IPS-15b (cell line): Measurements from ENCODE around the gene LGALS3BP.
A peak's percentile ranks its signal among the peaks of the same experiment; 100 is the strongest.

Experiments used
- H3K27me3 ChIP-seq: one replicate; pipeline ENCODE4 v1.6.1; 2013; ENCODE audit warnings: low read length; ENCODE audit not compliant: control insufficient read depth, insufficient read depth
- H3K36me3 ChIP-seq: one replicate; pipeline ENCODE4 v1.6.1; 2013; ENCODE audit warnings: low read length; ENCODE audit not compliant: control insufficient read depth, insufficient read depth
- H3K4me1 ChIP-seq: one replicate; pipeline ENCODE4 v1.6.1; 2013; ENCODE audit warnings: mild to moderate bottlenecking, low read length; ENCODE audit not compliant: control insufficient read depth, insufficient read depth
- H3K4me3 ChIP-seq: one replicate; pipeline ENCODE4 v1.5.1; 2013; ENCODE audit warnings: low read depth, low read length
- H3K9ac ChIP-seq: one replicate; pipeline ENCODE4 v1.6.1; 2013; ENCODE audit warnings: low read depth, mild to moderate bottlenecking, low read length
- H3K9me3 ChIP-seq: one replicate; pipeline ENCODE4 v1.6.1; 2013; ENCODE audit warnings: mild to moderate bottlenecking, low read length; ENCODE audit not compliant: control insufficient read depth, insufficient read depth

The LGALS3BP gene

DNA sequence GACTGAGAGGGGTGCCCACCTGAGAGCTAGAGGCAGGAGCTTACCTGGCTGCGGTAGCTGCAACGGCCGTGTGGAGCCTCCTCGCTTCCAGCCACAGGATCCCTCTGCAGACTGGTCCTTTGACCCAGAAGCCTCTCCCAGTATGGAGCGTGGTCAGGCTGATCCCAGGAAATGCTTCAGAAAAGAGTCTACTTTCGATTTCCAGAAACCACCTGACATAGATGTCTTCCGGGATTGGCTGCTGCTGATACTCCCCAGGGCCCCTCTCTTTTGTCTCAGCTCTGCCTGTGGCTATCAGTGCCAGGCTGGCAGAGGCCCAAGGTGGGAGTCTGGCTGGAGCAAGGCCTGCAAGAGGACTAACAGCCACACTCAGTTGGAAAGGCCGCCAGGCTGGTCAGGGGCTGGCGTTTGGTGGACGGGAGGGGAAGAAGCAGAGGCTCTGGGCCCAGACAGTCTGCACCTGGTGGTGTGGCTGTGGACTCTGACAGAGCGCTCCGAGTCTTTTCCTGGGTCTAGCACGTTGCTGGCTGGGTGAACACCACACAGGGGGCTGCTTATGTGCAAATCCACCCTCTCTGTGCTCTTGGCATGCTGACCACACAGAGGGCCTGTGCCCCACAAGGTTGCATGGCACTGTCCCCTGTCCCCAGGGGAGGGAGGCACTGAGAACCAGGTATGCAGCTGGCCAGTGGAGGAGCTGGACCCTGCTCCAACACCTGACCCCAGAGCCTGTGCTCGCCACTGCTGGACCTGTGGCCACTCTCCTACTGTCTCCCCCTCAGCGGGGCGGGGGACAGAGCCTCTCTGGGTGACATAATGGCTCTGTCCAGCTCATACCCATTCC, at the start of gene LGALS3BP:
Gene LGALS3BP, minus strand, starts transcription at position 144 of the 844 bp plus-strand sequence. CDS start 2,732 bp downstream, outside the sequence.
- no peaks in the 10 kb centered on the region for H3K4me1 ChIP-seq
- no peak within 1 kb of the TSS for H3K9ac ChIP-seq
- no peaks in the 10 kb centered on the region for H3K27me3 ChIP-seq
- H3K4me3 ChIP-seq: no peak within 1 kb of the TSS
- H3K9me3 ChIP-seq: no peaks in the 10 kb centered on the region
- no peaks in the 10 kb centered on the region for H3K36me3 ChIP-seq

DNA sequence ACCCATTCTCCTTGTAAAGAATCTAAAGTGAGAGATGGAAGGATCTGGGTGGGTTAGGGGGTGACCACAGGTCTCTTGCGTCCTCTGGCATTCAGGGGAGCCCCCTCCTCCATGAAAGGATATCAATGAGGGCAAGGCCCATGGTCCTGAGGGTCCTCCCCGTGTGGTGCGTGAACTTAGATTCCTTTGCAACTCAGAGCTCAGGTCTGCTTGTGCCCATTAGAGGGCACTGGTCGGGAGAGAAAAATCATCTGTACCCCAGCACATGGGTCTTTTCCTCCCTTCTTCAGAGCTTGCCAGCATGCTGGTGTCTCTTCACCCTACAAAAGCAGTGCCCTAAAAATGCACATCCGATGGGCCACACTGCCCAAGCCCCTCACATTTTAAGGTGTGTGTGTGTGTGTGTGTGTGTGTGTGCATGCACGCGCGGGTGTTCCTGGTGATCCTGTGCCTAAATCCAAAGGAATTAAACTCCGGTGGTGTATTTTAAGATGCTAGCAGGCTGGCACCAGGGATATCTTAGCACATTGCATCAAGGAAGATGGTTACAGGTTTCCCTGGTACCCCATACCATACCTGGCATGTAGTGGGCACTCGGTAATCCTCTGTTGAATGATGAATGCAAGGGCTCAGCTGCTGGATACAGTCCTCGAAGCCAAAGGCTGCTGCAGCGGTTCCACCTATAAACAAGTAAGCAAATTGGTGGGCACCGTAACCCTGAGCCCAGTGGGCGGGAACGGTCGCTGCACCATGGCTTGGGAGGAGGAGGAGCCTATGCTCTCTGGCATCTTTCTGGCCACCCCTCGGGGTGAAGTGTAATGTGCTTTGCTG, 49.0 kb upstream of the LGALS3BP start:
- H3K4me3 ChIP-seq: no peak overlapping the region
- peaks cover 33% of the 10 kb centered on the region for H3K27me3 ChIP-seq
- no peaks in the 10 kb centered on the region for H3K36me3 ChIP-seq
- H3K9me3 ChIP-seq: no peaks in the 10 kb centered on the region
- no peaks in the 10 kb centered on the region for H3K4me1 ChIP-seq
- no peak overlapping the region for H3K9ac ChIP-seq

DNA sequence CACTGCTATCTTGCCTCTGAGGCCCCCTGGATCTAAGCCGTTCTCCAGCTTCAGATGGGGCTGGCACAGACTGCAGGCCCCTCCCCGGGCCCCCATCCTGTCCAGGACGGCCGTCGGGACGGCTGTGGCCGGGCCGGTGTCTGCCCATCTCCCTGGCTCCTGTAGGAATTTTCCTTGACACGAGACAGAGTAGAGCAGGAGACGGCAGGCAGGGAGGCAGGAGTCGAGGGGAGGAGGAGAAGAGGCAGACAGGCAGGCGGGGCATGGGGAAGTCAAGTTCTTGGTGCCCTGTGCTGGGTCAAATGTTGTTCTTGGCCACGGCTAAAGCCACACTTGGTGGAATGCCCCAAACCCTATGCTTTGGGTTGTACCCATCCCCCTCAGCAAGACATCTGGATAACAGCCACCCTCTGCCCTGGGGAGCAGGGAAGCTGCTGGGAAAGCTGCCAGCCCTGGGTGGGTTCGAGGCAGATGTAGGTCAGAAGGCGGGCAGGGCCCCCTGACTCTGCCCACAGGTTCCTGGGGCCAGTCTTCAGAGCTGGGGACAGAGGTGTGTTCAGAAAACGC, 48.3 kb upstream of the LGALS3BP start:
- H3K27me3 ChIP-seq: peaks cover 40% of the 10 kb centered on the region
- peaks cover 2% of the 10 kb centered on the region for H3K4me1 ChIP-seq
- H3K36me3 ChIP-seq: no peaks in the 10 kb centered on the region
- H3K9ac ChIP-seq: no peak overlapping the region
- no peak overlapping the region for H3K4me3 ChIP-seq
- no peaks in the 10 kb centered on the region for H3K9me3 ChIP-seq

DNA sequence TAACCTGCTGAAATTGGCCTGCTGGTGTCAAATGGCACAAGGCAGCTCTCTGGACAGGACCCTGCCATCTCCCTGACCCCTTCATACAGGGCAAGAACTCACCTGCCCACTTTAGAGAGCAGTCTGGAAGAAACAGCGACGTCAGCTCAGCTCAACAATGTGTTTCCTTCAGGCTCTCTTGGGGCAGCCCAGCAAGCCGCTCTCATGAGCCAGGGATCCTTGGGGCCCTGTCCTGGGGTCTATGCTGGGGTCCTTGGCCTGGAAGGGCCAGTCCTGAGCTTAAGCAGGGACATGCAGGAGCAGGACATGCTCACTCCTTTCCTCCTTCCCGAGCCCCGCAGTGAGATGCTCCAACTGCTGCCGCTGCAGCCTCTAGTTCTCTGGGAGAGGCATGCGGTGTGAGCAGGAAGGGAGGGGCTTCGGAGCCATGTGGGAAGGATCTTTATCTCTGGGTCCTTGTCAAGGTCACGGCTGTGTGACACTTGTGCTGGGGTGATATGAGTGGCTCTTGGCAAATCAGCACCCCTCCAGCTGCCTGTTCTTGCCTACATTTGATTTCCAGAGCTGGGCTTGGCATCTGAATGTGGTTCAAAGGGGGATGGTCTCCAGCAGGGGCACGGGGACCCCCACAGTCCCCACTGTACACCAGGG, 47.7 kb upstream of the LGALS3BP start:
- Histone ChIP-seq H3K9ac (no peak overlapping the region), H3K36me3 (no peaks in the 10 kb centered on the region), H3K9me3 (no peaks in the 10 kb centered on the region), H3K4me3 (no peak overlapping the region), H3K4me1 (peaks cover 2% of the 10 kb centered on the region), H3K27me3 (peaks cover 46% of the 10 kb centered on the region)

DNA sequence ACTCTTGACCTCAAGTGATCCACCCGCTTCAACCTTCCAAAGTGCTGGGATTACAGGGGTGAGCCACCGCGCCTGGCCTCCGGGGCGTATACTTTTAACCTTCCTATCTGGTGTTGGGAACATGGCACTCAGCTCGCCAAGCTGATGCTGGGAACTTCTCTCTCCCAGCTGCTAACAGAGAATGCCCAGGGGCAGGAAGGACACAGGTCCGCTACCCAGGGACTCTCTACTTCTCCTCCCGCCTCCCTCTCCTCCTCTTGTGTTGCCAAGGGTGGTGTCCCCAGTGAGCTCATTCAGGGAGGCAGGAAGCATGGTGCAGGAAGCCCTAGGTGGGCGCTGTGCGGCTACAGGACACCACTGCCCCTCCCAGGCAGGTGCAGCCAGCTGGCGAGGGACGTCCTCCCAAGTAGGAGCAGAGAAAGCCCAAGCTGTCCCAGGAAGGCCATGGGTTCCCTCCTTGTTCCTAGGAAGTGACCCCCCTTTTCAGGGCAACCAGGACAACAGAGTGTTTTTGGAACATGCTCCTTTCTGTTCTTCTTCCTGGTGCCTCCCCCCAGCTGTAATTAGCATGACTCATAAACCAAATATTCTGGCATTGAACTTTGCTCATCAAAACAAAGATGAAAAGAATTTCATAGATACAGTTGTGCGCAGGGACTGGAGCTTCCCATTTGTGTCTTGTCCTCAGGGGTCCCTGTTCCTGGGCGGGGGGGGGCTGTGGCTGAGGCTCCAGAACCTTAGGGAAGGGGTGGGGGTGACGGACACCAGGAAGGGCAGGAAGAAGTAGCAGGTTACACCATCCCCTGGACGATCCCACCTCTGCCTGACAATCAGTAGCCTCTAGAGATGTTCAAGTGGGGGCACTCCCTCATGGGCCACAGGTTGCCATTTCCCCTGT, 46.9 kb upstream of the LGALS3BP start:
- H3K4me3 ChIP-seq: no peak overlapping the region

DNA sequence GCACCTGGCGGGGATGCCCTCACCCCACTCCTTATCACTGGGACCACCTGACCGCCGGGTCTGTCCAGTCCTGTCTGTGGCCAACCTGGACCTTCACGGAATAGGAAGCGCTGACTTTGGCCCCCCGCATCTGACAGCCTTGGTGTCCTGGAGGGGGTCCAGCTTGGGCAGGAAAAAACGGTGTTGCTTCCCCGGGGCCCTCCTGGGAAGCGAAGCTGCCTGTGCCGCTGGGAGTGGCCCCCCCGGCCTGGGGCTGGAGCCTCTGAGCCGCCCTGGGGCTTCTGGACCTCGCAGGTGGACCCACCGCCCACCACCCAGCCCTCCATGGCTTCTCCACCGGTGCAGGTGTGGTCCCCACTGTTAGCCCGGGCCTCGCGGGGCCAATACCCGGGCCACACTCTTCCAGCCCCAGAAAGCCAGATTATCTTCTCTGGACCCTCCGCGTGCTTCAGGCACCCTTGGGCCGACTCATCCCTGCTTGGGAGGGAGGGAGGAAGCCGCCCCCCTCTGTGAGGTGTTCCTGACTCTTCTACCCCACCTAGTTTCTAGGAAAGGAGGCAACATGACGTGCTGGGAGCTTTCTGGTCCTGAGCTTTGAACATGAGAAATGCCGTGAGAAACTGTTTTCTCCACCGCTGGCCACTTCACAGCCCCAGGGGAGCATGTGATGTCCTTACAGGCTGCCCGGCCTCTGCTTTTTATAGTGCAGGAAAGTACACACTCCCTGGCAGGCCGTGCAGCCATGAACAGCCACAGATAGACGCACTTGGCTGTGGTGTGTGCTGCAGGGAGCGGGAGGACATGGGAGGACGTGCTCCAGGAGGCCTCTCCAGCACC, 45.4 kb upstream of the LGALS3BP start:
- H3K9me3 ChIP-seq: no peaks in the 10 kb centered on the region
- peaks cover 2% of the 10 kb centered on the region for H3K4me1 ChIP-seq
- H3K36me3 ChIP-seq: no peaks in the 10 kb centered on the region
- H3K9ac ChIP-seq: no peak overlapping the region
- peak overlapping the region; percentile 67 for H3K4me3 ChIP-seq
- peaks cover 68% of the 10 kb centered on the region for H3K27me3 ChIP-seq

More for the DNA sequence above, 46.9 kb upstream of the LGALS3BP start:
- Histone ChIP-seq H3K36me3 (no peaks in the 10 kb centered on the region), H3K9me3 (no peaks in the 10 kb centered on the region), H3K27me3 (peaks cover 53% of the 10 kb centered on the region), H3K4me1 (peaks cover 2% of the 10 kb centered on the region), H3K9ac (no peak overlapping the region)

DNA sequence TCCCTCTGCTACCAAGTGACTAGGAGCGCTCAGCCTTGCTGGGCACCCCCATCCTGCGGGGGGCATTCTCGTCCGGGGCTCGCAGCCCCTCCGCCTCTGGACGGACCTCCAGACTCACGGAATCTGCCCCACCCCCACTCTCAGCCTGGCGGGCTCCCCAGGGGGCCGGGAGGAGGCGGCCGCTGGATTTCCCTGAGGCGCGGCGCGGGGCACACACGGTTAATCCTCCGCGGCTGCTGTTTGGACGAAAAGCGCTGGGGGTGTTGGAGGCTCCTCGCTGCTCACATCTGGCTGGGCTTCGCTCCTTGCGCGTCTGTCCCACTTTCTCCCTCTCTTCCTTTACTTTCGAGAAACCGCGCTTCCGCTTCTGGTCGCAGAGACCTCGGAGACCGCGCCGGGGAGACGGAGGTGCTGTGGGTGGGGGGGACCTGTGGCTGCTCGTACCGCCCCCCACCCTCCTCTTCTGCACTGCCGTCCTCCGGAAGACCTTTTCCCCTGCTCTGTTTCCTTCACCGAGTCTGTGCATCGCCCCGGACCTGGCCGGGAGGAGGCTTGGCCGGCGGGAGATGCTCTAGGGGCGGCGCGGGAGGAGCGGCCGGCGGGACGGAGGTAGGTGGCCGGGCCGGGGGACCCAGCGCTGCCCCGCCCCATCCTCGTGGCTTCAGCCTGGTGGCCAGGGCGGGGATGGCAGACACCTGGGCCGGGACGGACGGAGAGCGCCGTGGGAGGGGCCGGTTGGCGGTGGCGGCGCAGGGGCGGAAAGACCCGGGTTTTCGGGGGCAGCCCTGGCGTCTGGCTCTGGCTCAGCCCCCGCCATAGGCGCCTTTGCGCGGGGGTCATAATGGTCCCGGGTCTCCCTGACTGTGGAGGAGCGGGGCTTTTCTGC, 44.4 kb upstream of the LGALS3BP start, which contains the start of gene C1QTNF1:
Gene C1QTNF1, plus strand, starts transcription at position 284 of the 886 bp plus-strand sequence. CDS start 19,800 bp downstream, outside the sequence.
- H3K36me3 ChIP-seq: no peaks in the 10 kb centered on the region
- H3K4me1 ChIP-seq: peaks cover 2% of the 10 kb centered on the region
- H3K4me3 ChIP-seq: peak within 1 kb of the TSS; percentile 67
- H3K27me3 ChIP-seq: peaks cover 72% of the 10 kb centered on the region
- no peaks in the 10 kb centered on the region for H3K9me3 ChIP-seq
- H3K9ac ChIP-seq: peak within 1 kb of the TSS; percentile 24

DNA sequence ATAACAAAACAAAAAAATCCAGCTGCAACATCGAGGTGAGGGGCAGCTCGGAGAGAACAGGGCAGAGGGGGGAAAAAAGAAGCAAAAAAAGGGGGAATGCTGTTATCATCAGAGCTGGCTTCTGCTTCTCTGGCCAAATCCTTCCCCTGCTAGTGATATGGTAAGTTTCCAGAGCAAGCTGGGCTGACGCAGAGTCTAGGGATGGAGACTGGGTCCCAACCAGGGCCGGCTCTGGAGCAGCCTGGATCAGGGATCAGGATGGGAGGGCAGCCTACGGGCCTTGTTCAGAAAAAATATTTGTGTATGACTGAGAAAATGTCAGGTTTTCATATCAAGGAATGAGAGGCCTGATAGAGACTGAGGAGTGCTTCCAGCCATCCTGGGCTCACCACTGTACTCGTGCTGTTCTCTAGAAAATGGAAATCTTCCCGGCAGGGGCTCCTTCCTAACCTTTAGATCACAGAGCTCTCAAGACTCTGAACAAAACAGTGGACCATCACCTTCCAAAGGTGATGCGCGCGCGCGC, 43.5 kb upstream of the LGALS3BP start:
- H3K27me3 ChIP-seq: peaks cover 68% of the 10 kb centered on the region
- H3K36me3 ChIP-seq: no peaks in the 10 kb centered on the region
- no peaks in the 10 kb centered on the region for H3K9me3 ChIP-seq
- peaks cover 2% of the 10 kb centered on the region for H3K4me1 ChIP-seq
- H3K4me3 ChIP-seq: peak overlapping the region; percentile 67
- no peak overlapping the region for H3K9ac ChIP-seq

GRCh38 chr17:79022507-79022991, 42.8 kb upstream of the LGALS3BP start:
- Histone ChIP-seq H3K4me3 (no peak overlapping the region), H3K9ac (no peak overlapping the region), H3K9me3 (no peaks in the 10 kb centered on the region), H3K36me3 (no peaks in the 10 kb centered on the region), H3K27me3 (peaks cover 68% of the 10 kb centered on the region), H3K4me1 (peaks cover 2% of the 10 kb centered on the region)
